ENCODE results near the gene EIF3L. TPM values are rescaled to one million over a fixed set of nuclear protein-coding genes. Genes with fewer than 3 reads are reported as not detected.

The EIF3L gene
- total and polyA plus RNA-seq, 9 of the 15 experiments (the other 6 are each of a cell fraction or from before 2014, with no cell fraction given), result 257 to 699 (median 368) TPM

DNA sequence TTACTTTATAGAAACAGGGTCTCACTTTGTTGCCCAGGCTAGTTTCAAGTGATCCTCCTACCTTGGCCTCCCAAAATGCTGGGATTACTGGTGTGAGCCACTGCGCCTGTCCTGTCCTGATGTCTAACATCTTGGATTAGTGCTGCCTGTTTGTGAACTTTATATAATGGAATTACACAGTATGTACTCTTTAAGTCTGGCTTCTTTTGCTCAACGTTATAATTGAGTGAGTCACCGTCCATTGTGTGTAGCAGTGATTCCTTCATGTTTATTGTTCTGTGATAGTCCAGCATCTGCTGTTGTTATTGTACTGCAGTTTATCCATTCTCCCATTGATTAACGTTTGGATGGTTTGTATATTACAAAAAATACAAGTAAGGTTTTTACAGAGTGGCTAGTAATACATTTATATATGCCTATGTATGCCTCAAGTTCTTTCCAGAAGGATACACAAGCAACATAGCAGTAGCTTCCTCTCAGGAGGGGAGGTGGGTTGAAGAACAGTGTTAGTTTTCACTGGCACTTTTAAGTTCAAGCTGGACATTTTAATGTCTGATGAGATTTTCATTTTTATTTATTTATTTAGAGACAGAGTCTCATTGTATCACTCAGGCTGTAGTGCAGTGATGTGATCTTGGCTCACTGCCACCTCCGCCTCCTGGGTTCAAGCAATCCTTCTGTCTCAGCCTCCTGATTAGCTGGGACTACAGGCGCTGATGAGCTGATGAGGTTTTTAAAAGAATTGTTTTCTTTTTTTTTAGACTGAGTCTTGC, 31.6 kb downstream of the EIF3L start:
- CTCF ChIA-PET (ENCODE audit: low intra/inter-chr PET ratio), result no interaction called here
- Histone ChIP-seq H3K9me1 (ENCODE audit: control insufficient read depth, insufficient read depth, low read length) (no peaks in the 10 kb centered on the region), H4K20me1 (replicated peaks; ENCODE audit: control insufficient read depth, insufficient read depth, low read length) (no peaks in the 10 kb centered on the region), H3K79me2 (ENCODE audit: control insufficient read depth, insufficient read depth, low read length) (peaks cover 21% of the 10 kb centered on the region), H2AFZ (ENCODE audit: low read depth, low read length) (no peak overlapping the region), H3K9ac (ENCODE audit: insufficient read depth in 1 of 2, low read depth in 2 of 2, low read length in 2 of 2) (no peak overlapping the region), H3K4me3 (no peak overlapping the region), H3K36me3 (ENCODE audit: control insufficient read depth, insufficient read depth, low read length) (peaks cover 84% of the 10 kb centered on the region), H3K27me3 (ENCODE audit: control insufficient read depth in 2 of 2, insufficient read depth in 2 of 2, low read length in 2 of 2) (no peaks in the 10 kb centered on the region), H3K27ac (ENCODE audit: extremely low read depth, low read depth, low read length) (no peak overlapping the region), H3K4me2 (ENCODE audit: insufficient read depth, low read length) (no peak overlapping the region), H3K9me3 (replicated peaks; ENCODE audit: control insufficient read depth, insufficient read depth, low read depth, low read length) (no peaks in the 10 kb centered on the region), H3K4me1 (replicated peaks in 1 of 2; ENCODE audit: control insufficient read depth in 2 of 2, insufficient read depth in 2 of 2, low read length in 2 of 2) (no peaks in the 10 kb centered on the region)
- WGBS (ENCODE audit: insufficient coverage, low coverage, missing lambda C conversion rate), result 83% methylated on average over 5 of the region's 6 CpGs
- POLR2A ChIA-PET, result interaction anchor here (1.0 kb wide), 1 partner anchor 12 kb away, joined by 5 read pairs; no protein-coding TSS in a partner anchor
- ATAC-seq, result no peak
- DNase-seq (ENCODE audit: extremely low read depth in 1 of 4, low spot score in 3 of 4), result no peak
- in situ Hi-C loops (cut with MboI) (no loop called here), intact Hi-C loops (cut with micrococcal nuclease) (no loop called here)
- no TSS peak for BruUV-seq (replicated peaks)
- no peak for FAIRE-seq
- TF ChIP-seq ZNF124 (CRISPR knock-in tag; IDR thresholded peaks at IDR 0.05) (no peak), ZNF140 (CRISPR knock-in tag; IDR thresholded peaks at IDR 0.05) (no peak), TBL1XR1 (IDR thresholded peaks at IDR 0.05; ENCODE audit: low read length in 2 of 2) (no peak), CEBPB (tag; IDR thresholded peaks at IDR 0.05) (no peak), PTTG1 (tag; IDR thresholded peaks at IDR 0.05; ENCODE audit: low read depth) (no peak), POLR3A (IDR thresholded peaks at IDR 0.05; ENCODE audit: borderline replicate concordance, extremely low read depth, insufficient read depth, insufficient read length) (no peak), NFE2 (IDR thresholded peaks at IDR 0.05; ENCODE audit: low read depth) (no peak), BHLHE40 (IDR thresholded peaks at IDR 0.05; ENCODE audit: low read length) (no peak)
- TF ChIP-seq, protein P1, sequence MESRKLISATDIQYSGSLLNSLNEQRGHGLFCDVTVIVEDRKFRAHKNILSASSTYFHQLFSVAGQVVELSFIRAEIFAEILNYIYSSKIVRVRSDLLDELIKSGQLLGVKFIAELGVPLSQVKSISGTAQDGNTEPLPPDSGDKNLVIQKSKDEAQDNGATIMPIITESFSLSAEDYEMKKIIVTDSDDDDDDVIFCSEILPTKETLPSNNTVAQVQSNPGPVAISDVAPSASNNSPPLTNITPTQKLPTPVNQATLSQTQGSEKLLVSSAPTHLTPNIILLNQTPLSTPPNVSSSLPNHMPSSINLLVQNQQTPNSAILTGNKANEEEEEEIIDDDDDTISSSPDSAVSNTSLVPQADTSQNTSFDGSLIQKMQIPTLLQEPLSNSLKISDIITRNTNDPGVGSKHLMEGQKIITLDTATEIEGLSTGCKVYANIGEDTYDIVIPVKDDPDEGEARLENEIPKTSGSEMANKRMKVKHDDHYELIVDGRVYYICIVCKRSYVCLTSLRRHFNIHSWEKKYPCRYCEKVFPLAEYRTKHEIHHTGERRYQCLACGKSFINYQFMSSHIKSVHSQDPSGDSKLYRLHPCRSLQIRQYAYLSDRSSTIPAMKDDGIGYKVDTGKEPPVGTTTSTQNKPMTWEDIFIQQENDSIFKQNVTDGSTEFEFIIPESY (CRISPR knock-in tag; IDR thresholded peaks at IDR 0.05), result no peak

All from K562 (cell line).